GM20000 (cell line): Measurements from ENCODE around the gene FHIT.

Experiments used
- DNase-seq: peaks from one replicate; pipeline ENCODE4 v3.0.0; 2012; ENCODE audit warnings: low spot score
- CTCF ChIP-seq: IDR thresholded peaks from 2 replicates; pipeline ENCODE4 v1.5.1; 2012; ENCODE audit warnings: mild to moderate bottlenecking, control low read depth; ENCODE audit errors: extremely low read depth, missing control alignments

Gene FHIT

DNA sequence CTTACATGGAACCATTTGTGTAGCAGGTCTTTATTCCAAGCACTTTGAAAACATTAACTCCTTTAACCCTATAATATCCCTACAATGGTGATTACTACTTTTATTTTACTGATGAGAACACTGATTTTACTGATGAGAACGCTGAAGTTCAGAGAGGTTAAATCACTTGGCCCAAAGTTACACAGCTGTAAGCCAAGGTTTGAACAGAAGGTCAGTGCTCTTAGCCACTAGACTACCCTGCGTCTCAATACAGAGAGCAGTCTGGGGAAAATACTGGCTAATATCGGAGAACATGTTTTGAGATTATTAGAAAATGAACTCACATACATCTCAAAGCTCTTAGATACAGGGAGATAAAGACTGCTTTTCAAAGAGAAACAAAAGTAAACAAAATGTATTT is 827.2 kb downstream of the FHIT start:
- no peak for DNase-seq
- no peak for TF ChIP-seq CTCF

DNA sequence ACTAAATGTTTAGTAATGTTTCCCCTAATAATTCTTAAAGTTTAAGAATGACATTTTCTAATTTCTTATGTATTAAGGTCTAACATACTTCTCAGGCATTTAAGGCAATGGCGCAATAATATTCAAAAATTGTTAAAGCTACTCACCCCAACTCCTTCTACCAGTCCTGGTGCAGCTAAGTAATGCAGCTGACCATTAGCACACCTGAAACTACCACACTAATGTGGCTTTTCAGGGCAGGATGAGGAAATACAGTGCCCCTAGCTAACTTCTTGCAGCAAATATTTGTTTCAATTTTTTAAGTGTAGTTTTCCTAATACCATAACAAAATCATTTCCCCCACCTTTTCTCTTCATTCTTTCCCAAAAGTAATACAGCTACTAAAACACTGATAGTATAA is 827.7 kb downstream of the FHIT start:
- no peak for TF ChIP-seq CTCF
- DNase-seq: no peak

DNA sequence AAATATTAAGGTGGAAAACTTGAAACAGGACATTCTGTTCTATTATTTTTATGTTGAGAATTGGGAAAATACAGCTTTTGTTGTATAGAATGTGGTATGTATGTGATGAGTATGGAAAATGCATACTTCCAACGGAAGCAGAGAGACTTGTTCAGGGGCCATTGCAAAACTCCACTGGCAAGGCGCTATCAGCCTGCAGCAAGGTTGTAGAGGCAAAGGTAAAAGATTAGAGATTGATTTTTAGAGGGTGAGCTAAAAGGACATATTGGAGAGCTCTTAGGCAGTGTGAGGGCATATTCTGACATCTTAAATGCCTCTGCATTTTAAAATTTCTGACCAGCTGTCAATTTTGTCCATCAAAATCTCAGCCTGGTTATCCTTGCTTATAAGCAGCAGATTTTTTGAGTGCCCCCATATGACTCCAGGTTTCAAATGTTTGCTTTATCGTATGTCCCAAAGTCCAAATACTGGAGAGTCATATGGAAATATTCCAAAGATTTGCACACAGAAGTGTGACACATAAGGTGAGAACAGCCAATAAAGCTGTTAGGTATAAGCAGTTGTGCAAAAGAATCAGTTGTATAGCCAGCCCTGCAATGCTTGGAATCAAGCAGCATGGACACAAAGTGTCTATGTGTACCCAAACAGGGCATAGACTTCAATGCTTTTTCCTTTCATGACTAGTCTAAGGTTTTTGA is 829.4 kb downstream of the FHIT start:
- no peak for TF ChIP-seq CTCF
- no peak for DNase-seq

DNA sequence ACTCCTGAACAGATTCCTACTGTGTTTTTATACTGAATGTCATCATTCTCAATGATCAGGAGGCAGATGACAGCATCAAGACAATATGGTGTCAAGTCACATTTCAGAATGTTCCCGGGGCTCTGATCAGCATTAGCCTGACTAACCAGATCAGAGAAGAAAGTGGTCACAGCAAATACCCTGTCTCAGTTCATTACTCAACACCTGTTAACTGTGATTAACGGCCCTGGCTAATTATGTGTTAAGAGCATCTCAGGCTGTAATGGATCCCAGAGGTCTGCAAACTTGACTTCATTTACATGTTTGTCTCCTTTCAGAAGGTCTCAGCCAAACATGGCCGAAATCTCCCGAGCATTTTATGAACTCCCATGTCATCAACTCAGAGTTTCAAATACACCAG is 833.7 kb downstream of the FHIT start:
- no peak for TF ChIP-seq CTCF
- no peak for DNase-seq

- TF ChIP-seq CTCF: no peak
- DNase-seq: no peak
Observed at GRCh38 chr3:60414011-60414410, 837.2 kb downstream of the FHIT start.

GRCh38 chr3:60413551-60413950 is 837.7 kb downstream of the FHIT start:
- no peak for TF ChIP-seq CTCF
- no peak for DNase-seq

GRCh38 chr3:60403866-60404265 is 847.4 kb downstream of the FHIT start:
- TF ChIP-seq CTCF: no peak
- DNase-seq: no peak
